Astrocyte of the cerebellum (primary cell): ENCODE data around the gene BDKRB1.

ENCODE experiments used
- DNase-seq: peaks from one replicate; pipeline ENCODE4 v3.0.0-alpha.2; 2011; ENCODE audit warnings: low read depth
- H3K4me3 ChIP-seq: 2 replicates; pipeline ENCODE4 v1.5.1; 2011; ENCODE audit warnings: mild to moderate bottlenecking, low read depth, low read length, moderate library complexity
- CTCF ChIP-seq: IDR thresholded peaks from 2 replicates; pipeline ENCODE4 v1.5.1; 2012; ENCODE audit warnings: low read length, low read depth, moderate library complexity, mild to moderate bottlenecking; ENCODE audit errors: missing control alignments
- in situ Hi-C: cut with HindIII; loops from 2 replicates; pipeline ENCODE4 v1.10.0; 2017; ENCODE audit warnings: low sequenced_read_pairs

BDKRB1 gene

GRCh38 chr14:96279564-96279963 is 23.6 kb downstream of the BDKRB1 start:
- TF ChIP-seq CTCF, result no peak
- in situ Hi-C loops, result loop anchor here (10.0 kb wide), 1 partner anchor 275 kb away; no protein-coding TSS in a partner anchor
- DNase-seq, result no peak
- no peak overlapping the region for H3K4me3 ChIP-seq

GRCh38 chr14:96280104-96280503 is 24.1 kb downstream of the BDKRB1 start:
- in situ Hi-C loops, result loop anchor here (5.0 kb wide), 1 partner anchor 168 kb away; no protein-coding TSS in a partner anchor
- H3K4me3 ChIP-seq, result no peak overlapping the region
- no peak for DNase-seq
- TF ChIP-seq CTCF, result no peak

GRCh38 chr14:96281486-96281885 is 25.5 kb downstream of the BDKRB1 start:
- in situ Hi-C loops, result loop anchor here (5.0 kb wide), 1 partner anchor 169 kb away; no protein-coding TSS in a partner anchor
- TF ChIP-seq CTCF, result no peak
- no peak for DNase-seq
- H3K4me3 ChIP-seq, result no peak overlapping the region

- TF ChIP-seq CTCF, result no peak
- in situ Hi-C loops, result loop anchor here (5.0 kb wide), 1 partner anchor 172 kb away; no protein-coding TSS in a partner anchor
- no peak overlapping the region for H3K4me3 ChIP-seq
- DNase-seq, result no peak
Measured at GRCh38 chr14:96284008-96284407, 28.0 kb downstream of the BDKRB1 start.

- in situ Hi-C loops, result loop anchor here (5.0 kb wide), 1 partner anchor 172 kb away; no protein-coding TSS in a partner anchor
- DNase-seq, result no peak
- TF ChIP-seq CTCF, result no peak
- no peak overlapping the region for H3K4me3 ChIP-seq
Measured at GRCh38 chr14:96284430-96284829, 28.4 kb downstream of the BDKRB1 start.

- no peak overlapping the region for H3K4me3 ChIP-seq
- in situ Hi-C loops, result no loop called here
- TF ChIP-seq CTCF, result no peak
- DNase-seq, result no peak
Measured at GRCh38 chr14:96285667-96286066, 29.7 kb downstream of the BDKRB1 start.
